Measurements from ENCODE around the gene FTO. TPM values are rescaled to one million over a fixed set of nuclear protein-coding genes. Genes with fewer than 3 reads are reported as not detected.

Gene FTO
- total and polyA plus RNA-seq, 3 donors from 2014 or later = 32.4 to 64.7 (median 50.3) TPM

DNA sequence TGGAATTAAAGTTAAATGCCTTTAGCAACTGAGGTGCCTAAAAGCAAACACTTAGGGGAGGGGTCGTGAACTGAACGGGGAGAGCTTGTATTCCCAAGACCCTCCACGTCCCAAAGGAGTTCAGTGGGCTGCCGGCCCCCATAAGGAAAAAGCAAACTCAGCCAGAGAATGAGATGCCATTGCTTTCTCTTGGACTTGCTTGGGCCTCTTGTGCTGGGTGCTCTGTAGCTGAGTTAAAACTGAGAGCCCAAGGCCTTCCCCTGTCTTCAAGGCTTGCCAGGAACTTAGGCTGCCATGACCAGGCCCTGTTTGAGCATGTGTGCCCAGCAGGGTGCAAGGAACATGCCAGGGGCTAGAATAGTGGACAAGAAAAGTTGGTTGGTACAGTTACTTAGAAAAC, 382.8 kb downstream of the FTO start:
- H3K4me1 ChIP-seq = no peaks in the 10 kb centered on the region
- H3K36me3 ChIP-seq (ENCODE audit: low read depth, missing control alignments) = no peaks in the 10 kb centered on the region
- TF ChIP-seq, protein P1, sequence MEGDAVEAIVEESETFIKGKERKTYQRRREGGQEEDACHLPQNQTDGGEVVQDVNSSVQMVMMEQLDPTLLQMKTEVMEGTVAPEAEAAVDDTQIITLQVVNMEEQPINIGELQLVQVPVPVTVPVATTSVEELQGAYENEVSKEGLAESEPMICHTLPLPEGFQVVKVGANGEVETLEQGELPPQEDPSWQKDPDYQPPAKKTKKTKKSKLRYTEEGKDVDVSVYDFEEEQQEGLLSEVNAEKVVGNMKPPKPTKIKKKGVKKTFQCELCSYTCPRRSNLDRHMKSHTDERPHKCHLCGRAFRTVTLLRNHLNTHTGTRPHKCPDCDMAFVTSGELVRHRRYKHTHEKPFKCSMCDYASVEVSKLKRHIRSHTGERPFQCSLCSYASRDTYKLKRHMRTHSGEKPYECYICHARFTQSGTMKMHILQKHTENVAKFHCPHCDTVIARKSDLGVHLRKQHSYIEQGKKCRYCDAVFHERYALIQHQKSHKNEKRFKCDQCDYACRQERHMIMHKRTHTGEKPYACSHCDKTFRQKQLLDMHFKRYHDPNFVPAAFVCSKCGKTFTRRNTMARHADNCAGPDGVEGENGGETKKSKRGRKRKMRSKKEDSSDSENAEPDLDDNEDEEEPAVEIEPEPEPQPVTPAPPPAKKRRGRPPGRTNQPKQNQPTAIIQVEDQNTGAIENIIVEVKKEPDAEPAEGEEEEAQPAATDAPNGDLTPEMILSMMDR (IDR thresholded peaks at IDR 0.05) = no peak
- intact Hi-C loops (cut with DNase I; ENCODE audit: low total_unique reads) = no loop called here
- no peaks in the 10 kb centered on the region for H3K9me3 ChIP-seq
- 87% methylated on average over 4 of the region's 4 CpGs for WGBS, 2 donors
- no peak for DNase-seq
- no peak overlapping the region for H3K4me3 ChIP-seq
- H3K27ac ChIP-seq = no peak overlapping the region
- no peaks in the 10 kb centered on the region for H3K27me3 ChIP-seq

DNA sequence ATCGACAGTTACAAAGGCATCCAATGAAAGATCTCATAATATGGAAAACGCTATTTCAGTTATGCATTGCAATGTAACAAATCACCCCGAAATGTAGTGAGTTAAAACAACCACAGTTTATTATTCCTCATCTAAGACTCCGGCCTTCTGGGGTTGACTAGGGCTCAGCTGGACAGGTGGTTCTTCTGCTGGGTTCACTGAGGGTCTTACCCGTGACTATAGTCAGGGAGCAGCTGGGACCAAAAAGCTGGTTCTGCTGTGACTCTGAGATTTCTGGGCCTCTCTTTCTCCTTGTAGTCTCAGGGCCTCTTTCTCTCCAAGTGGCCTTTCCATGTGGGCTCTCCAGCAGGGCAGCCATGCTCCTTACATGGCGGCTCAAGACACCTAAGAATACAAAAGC, 386.6 kb downstream of the FTO start:
- intact Hi-C loops (cut with DNase I; ENCODE audit: low total_unique reads) = no loop called here
- TF ChIP-seq, protein P1 (IDR thresholded peaks at IDR 0.05) = no peak
- TF ChIP-seq POLR2A (IDR thresholded peaks at IDR 0.05) = no peak
- no peaks in the 10 kb centered on the region for H3K4me1 ChIP-seq
- no peak overlapping the region for H3K27ac ChIP-seq
- H3K9me3 ChIP-seq = no peaks in the 10 kb centered on the region
- no peak overlapping the region for H3K4me3 ChIP-seq
- 94% methylated on average over 6 of the region's 6 CpGs for WGBS, 2 donors
- DNase-seq = no peak
- no peaks in the 10 kb centered on the region for H3K27me3 ChIP-seq
- no peaks in the 10 kb centered on the region for H3K36me3 ChIP-seq (ENCODE audit: low read depth, missing control alignments)

DNA sequence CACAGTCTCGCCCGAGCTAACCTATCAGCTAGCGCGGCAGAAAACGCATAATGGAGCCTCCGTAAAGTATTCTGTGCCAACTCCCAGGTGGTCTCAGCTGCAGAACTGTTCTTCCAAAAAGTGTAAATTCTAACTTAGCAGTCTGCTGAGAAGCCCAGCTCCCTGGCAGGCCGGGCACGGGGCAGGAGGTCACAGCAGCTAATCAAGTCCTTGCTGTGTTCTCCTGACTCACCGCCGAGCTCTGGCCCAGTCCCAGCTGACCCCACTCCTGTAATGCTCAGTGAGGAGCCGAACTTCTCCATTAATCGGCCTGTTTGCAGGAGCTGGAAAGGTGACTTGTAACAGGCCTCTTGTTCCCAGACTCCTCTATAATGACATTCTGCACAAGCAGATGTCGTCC, 389.3 kb downstream of the FTO start:
- no peaks in the 10 kb centered on the region for H3K36me3 ChIP-seq (ENCODE audit: low read depth, missing control alignments)
- WGBS, 2 donors = 75 to 84% methylated on average over 13 of the region's 13 CpGs
- H3K27ac ChIP-seq = no peak overlapping the region
- H3K27me3 ChIP-seq = no peaks in the 10 kb centered on the region
- TF ChIP-seq, protein P1 (IDR thresholded peaks at IDR 0.05) = no peak
- TF ChIP-seq POLR2A (IDR thresholded peaks at IDR 0.05) = no peak
- H3K4me3 ChIP-seq = no peak overlapping the region
- H3K9me3 ChIP-seq = no peaks in the 10 kb centered on the region
- no peak for DNase-seq
- intact Hi-C loops (cut with DNase I; ENCODE audit: low total_unique reads) = no loop called here
- H3K4me1 ChIP-seq = no peaks in the 10 kb centered on the region

DNA sequence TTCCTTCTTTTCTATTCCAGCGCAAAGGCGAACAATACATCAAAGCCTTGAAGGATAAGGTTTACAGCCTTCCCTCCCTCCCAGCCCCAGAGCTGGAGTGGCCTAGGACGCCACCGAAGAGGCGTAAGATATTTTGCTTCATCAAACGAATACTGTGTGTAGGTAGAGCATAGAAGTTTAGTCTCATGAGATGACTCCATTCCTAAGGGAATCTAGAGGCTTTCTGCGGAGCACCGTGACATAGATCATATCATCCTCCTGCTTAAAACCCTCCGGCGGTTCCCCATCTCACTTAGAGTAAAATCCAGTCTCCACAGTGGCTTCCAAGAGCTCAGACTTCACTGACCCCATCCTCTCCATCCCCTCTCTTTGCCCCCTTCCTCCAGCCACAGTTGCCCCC, 390.7 kb downstream of the FTO start:
- DNase-seq = no peak
- H3K27ac ChIP-seq = no peak overlapping the region
- no peak for TF ChIP-seq POLR2A (IDR thresholded peaks at IDR 0.05)
- TF ChIP-seq, protein P1 (IDR thresholded peaks at IDR 0.05) = no peak
- H3K27me3 ChIP-seq = no peaks in the 10 kb centered on the region
- 89 to 97% methylated on average over 10 of the region's 10 CpGs for WGBS, 2 donors
- intact Hi-C loops (cut with DNase I; ENCODE audit: low total_unique reads) = no loop called here
- H3K36me3 ChIP-seq (ENCODE audit: low read depth, missing control alignments) = no peaks in the 10 kb centered on the region
- H3K4me3 ChIP-seq = no peak overlapping the region
- H3K9me3 ChIP-seq = no peaks in the 10 kb centered on the region
- H3K4me1 ChIP-seq = no peaks in the 10 kb centered on the region

DNA sequence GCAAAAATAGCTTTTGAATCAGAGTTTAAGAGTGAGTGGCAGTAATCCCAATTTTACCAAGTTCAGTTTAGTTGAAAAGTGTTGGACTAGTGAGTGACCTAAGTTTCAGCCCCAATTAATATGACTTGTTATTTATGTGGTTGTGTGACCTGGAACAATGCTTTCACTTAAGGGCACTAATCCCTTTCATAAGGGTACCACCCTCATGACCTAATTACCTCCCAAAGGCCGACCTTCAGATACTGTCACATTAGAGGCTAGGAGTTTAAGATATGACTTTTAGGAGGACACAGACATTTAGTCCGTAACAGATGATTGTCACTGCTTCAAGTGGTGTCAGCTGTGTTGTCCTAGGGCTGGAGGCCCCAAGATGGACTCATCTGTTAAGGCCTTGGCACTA, 392.7 kb downstream of the FTO start:
- no peaks in the 10 kb centered on the region for H3K36me3 ChIP-seq (ENCODE audit: low read depth, missing control alignments)
- no peak for DNase-seq
- no peaks in the 10 kb centered on the region for H3K27me3 ChIP-seq
- WGBS, 2 donors = 95 to 98% methylated on average over 2 of the region's 2 CpGs
- H3K4me3 ChIP-seq = no peak overlapping the region
- no peaks in the 10 kb centered on the region for H3K4me1 ChIP-seq
- no peak overlapping the region for H3K27ac ChIP-seq
- TF ChIP-seq, protein P1 (IDR thresholded peaks at IDR 0.05) = no peak
- no peak for TF ChIP-seq POLR2A (IDR thresholded peaks at IDR 0.05)
- intact Hi-C loops (cut with DNase I; ENCODE audit: low total_unique reads) = no loop called here
- no peaks in the 10 kb centered on the region for H3K9me3 ChIP-seq

All from testis (tissue), 3 donors.